Nephron (organoid): ENCODE measurements around the gene ZNF624.
A peak's percentile ranks its signal among the peaks of the same experiment; 100 is the strongest.

ENCODE experiments used
- H3K27ac Mint-ChIP-seq, 3 experiments: 2 replicates each; pipeline ENCODE4 v1.8.0; 2020; ENCODE audit warnings: mixed read lengths in 3 of 3, mild to moderate bottlenecking in 2 of 3, moderate library complexity in 1 of 3
- H3K27me3 Mint-ChIP-seq: 2 replicates; pipeline ENCODE4 v1.8.0; 2021; ENCODE audit warnings: low read depth, mild to moderate bottlenecking, moderate library complexity, mixed read lengths
- H3K36me3 Mint-ChIP-seq: 2 replicates; pipeline ENCODE4 v1.8.0; 2020; ENCODE audit warnings: low read depth, mixed read lengths
- H3K4me1 Mint-ChIP-seq: 2 replicates; pipeline ENCODE4 v1.8.0; 2020; ENCODE audit warnings: mixed read lengths
- H3K4me3 Mint-ChIP-seq, 3 experiments: 2 replicates each; pipeline ENCODE4 v1.8.0; 2020; ENCODE audit warnings: mild to moderate bottlenecking in 3 of 3, mixed read lengths in 3 of 3, moderate library complexity in 2 of 3
- H3K9me3 Mint-ChIP-seq: 2 replicates; pipeline ENCODE4 v1.8.0; 2020; ENCODE audit warnings: mixed read lengths
- CTCF ChIP-seq, 3 experiments: fragments of 200-600 bp; sonication (generic); IDR thresholded peaks; one replicate each; pipeline ENCODE4 v1.5.0; 2021; ENCODE audit warnings: antibody characterized with exemption in 3 of 3; ENCODE audit not compliant: unreplicated experiment in 3 of 3

The ZNF624 gene

GRCh38 chr17:16662936-16663335 is 9.3 kb upstream of the ZNF624 start:
- Mint-ChIP-seq H3K36me3 (no peaks in the 10 kb centered on the region), H3K4me3 (no peak overlapping the region), H3K4me1 (no peaks in the 10 kb centered on the region), H3K27me3 (peaks cover 46% of the 10 kb centered on the region), H3K27ac (no peak overlapping the region), H3K9me3 (peaks cover 2% of the 10 kb centered on the region)
- no peak for TF ChIP-seq CTCF (IDR thresholded peaks at IDR 0.05; ENCODE audit: unreplicated experiment in 3 of 3)

DNA sequence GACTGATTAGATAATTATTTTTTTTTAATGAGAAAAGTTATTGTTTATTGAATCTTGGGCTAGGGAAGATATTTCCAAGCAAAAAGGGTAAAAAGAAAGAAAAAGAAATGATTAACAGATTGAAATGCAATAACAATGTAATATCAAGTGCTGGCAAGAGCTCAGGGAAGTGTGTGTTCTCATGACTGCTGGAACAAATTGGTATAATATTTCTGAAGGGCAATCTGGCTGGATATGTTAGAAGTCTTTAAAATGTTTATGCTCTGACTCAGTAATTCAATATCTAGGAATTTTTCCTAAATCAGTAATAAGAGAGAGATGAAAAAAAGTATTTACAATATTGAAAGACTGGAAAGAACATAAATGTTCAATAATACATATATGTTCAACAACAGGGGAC is 7.6 kb upstream of the ZNF624 start:
- Mint-ChIP-seq H3K4me3 (no peak overlapping the region), H3K4me1 (no peaks in the 10 kb centered on the region), H3K27ac (no peak overlapping the region), H3K27me3 (peaks cover 34% of the 10 kb centered on the region), H3K9me3 (peaks cover 2% of the 10 kb centered on the region), H3K36me3 (no peaks in the 10 kb centered on the region)
- TF ChIP-seq CTCF (IDR thresholded peaks at IDR 0.05; ENCODE audit: unreplicated experiment in 3 of 3): no peak

GRCh38 chr17:16652847-16653366 is 743 bp downstream of the ZNF624 start:
- H3K4me3 Mint-ChIP-seq: peak overlapping the region; percentile 90 to 93 (median 91)

GRCh38 chr17:16652252-16652651 is 1.4 kb downstream of the ZNF624 start:
- H3K27me3 Mint-ChIP-seq: peaks cover 4% of the 10 kb centered on the region
- H3K4me1 Mint-ChIP-seq: peaks cover 17% of the 10 kb centered on the region
- H3K4me3 Mint-ChIP-seq: peak overlapping the region; percentile 90 to 93 (median 91)
- H3K36me3 Mint-ChIP-seq: peaks cover 22% of the 10 kb centered on the region
- no peaks in the 10 kb centered on the region for H3K9me3 Mint-ChIP-seq
- H3K27ac Mint-ChIP-seq: peak overlapping the region; percentile 83 to 97 (median 93)
- TF ChIP-seq CTCF (IDR thresholded peaks at IDR 0.05; ENCODE audit: unreplicated experiment in 3 of 3): no peak

More at GRCh38 chr17:16652847-16653366, 743 bp downstream of the ZNF624 start:
- Mint-ChIP-seq H3K27ac (peak overlapping the region; percentile 93 to 97 (median 95)), H3K4me1 (peaks cover 17% of the 10 kb centered on the region), H3K9me3 (no peaks in the 10 kb centered on the region), H3K36me3 (peaks cover 22% of the 10 kb centered on the region), H3K27me3 (peaks cover 4% of the 10 kb centered on the region)
- no peak for TF ChIP-seq CTCF (IDR thresholded peaks at IDR 0.05; ENCODE audit: unreplicated experiment in 3 of 3)

- peaks cover 17% of the 10 kb centered on the region for H3K4me1 Mint-ChIP-seq
- H3K9me3 Mint-ChIP-seq: peaks cover 1% of the 10 kb centered on the region
- peaks cover under 1% of the 10 kb centered on the region for H3K27me3 Mint-ChIP-seq
- no peak overlapping the region for H3K4me3 Mint-ChIP-seq
- no peak overlapping the region for H3K27ac Mint-ChIP-seq
- no peak for TF ChIP-seq CTCF (IDR thresholded peaks at IDR 0.05; ENCODE audit: unreplicated experiment in 3 of 3)
- H3K36me3 Mint-ChIP-seq: peaks cover 31% of the 10 kb centered on the region
Measured at GRCh38 chr17:16649585-16649984, 4.1 kb downstream of the ZNF624 start.

GRCh38 chr17:16639438-16639837 is 14.2 kb downstream of the ZNF624 start:
- H3K27ac Mint-ChIP-seq: no peak overlapping the region
- no peak for TF ChIP-seq CTCF (IDR thresholded peaks at IDR 0.05; ENCODE audit: unreplicated experiment in 3 of 3)
- peaks cover 54% of the 10 kb centered on the region for H3K9me3 Mint-ChIP-seq
- peaks cover 96% of the 10 kb centered on the region for H3K36me3 Mint-ChIP-seq
- no peaks in the 10 kb centered on the region for H3K27me3 Mint-ChIP-seq
- no peak overlapping the region for H3K4me3 Mint-ChIP-seq
- no peaks in the 10 kb centered on the region for H3K4me1 Mint-ChIP-seq
